Endothelial cell of umbilical vein (primary cell): ENCODE results near the gene CASD1. TPM values are rescaled to one million over a fixed set of nuclear protein-coding genes. Genes with fewer than 3 reads are reported as not detected.

Source experiments
- Bru-seq: library from RNA; stranded (reverse); fragments of 400-500 nt; gene quantifications from one replicate; lab custom pipeline; 2021; lab: Mats Ljungman, UMichigan
- BruChase-seq, 2 experiments: library from RNA; stranded (reverse); fragments of 400-500 nt; gene quantifications; one replicate each; lab custom pipeline; 2021; lab: Mats Ljungman, UMichigan
- BruUV-seq: library from RNA; stranded (reverse); fragments of 400-500 nt; replicated peaks from 2 replicates; lab custom pipeline; 2021; lab: Mats Ljungman, UMichigan
- CTCF ChIA-PET: fragments of 300-600, 350-600 bp; sonication (Branson Sonifier 250); formaldehyde crosslinking; loops from one replicate; lab custom pipeline; 2021; ENCODE audit warnings: antibody characterized with exemption, inconsistent platforms; lab: Charles Lee
- POLR2A ChIA-PET: fragments of 300-600, 350-600 bp; sonication (Branson Sonifier 250); formaldehyde crosslinking; loops from one replicate; lab custom pipeline; 2021; ENCODE audit warnings: antibody characterized with exemption, inconsistent platforms; lab: Charles Lee
- DNase-seq: peaks from one replicate; pipeline ENCODE4 v3.0.0-alpha.2; 2011; ENCODE audit warnings: low read depth, low spot score
- FAIRE-seq: peaks from 2 replicates; lab custom pipeline; 2011; peaks lifted over from hg19 to GRCh38; lab: Jason Lieb, UNC
- H2AFZ ChIP-seq: 2 replicates; pipeline ENCODE4 v1.6.0; 2012; ENCODE audit warnings: low read depth, low read length, control low read depth, inconsistent platforms
- H3K27ac ChIP-seq: 2 replicates; pipeline ENCODE4 v1.5.1; 2011; ENCODE audit warnings: low read depth, mild to moderate bottlenecking, control low read depth, low read length, moderate library complexity; ENCODE audit not compliant: insufficient read depth
- H3K27me3 ChIP-seq, 2 experiments: 2 replicates each; pipeline versions ENCODE4 v1.6.0 to v1.6.1; 2011; ENCODE audit warnings: low read length in 2 of 2, mixed read lengths in 1 of 2; ENCODE audit not compliant: control insufficient read depth in 2 of 2, insufficient read depth in 2 of 2
- H3K36me3 ChIP-seq, 2 experiments: 2 replicates in 1 of 2; 3 replicates in 1 of 2; pipeline ENCODE4 v1.5.1; 2011; ENCODE audit warnings: low read length in 2 of 2, mild to moderate bottlenecking in 1 of 2, moderate library complexity in 1 of 2; ENCODE audit not compliant: control insufficient read depth in 2 of 2, insufficient read depth in 2 of 2; ENCODE audit errors: extremely low read depth in 1 of 2
- H3K4me1 ChIP-seq: 3 replicates; pipeline ENCODE4 v1.5.1; 2011; ENCODE audit warnings: mild to moderate bottlenecking, low read length; ENCODE audit not compliant: control insufficient read depth, insufficient read depth; ENCODE audit errors: extremely low read depth
- H3K4me2 ChIP-seq: 2 replicates; pipeline ENCODE4 v1.6.1; 2011; ENCODE audit warnings: low read length, control low read depth, mixed read lengths; ENCODE audit not compliant: insufficient read depth
- H3K4me3 ChIP-seq, 3 experiments: fragments of 200-600 bp in 1 of 3; sonication (generic), shearing (Covaris generic) in 1 of 3; replicated peaks in 1 of 3; 2 replicates each; pipeline ENCODE4 v1.5.1; 2011 to 2016; ENCODE audit warnings: control low read depth in 3 of 3, low read length in 3 of 3, mild to moderate bottlenecking in 2 of 3, inconsistent platforms in 1 of 3, low read depth in 1 of 3, moderate library complexity in 1 of 3; ENCODE audit not compliant: insufficient read depth in 1 of 3
- H3K79me2 ChIP-seq: 2 replicates; pipeline ENCODE4 v1.6.0; 2012; ENCODE audit warnings: low read length, inconsistent platforms; ENCODE audit not compliant: control insufficient read depth, insufficient read depth
- H3K9ac ChIP-seq: replicated peaks from 2 replicates; pipeline ENCODE3; 2011; ENCODE audit warnings: low read length, control low read depth; ENCODE audit not compliant: insufficient read depth; ENCODE audit errors: extremely low read depth
- H3K9me1 ChIP-seq: replicated peaks from 3 replicates; pipeline ENCODE4 v1.6.0; 2011; ENCODE audit warnings: mild to moderate bottlenecking, low read length; ENCODE audit not compliant: control insufficient read depth, insufficient read depth; ENCODE audit errors: extremely low read depth
- H3K9me3 ChIP-seq: replicated peaks from 2 replicates; pipeline ENCODE4 v1.5.1; 2012; ENCODE audit warnings: low read length, inconsistent platforms; ENCODE audit not compliant: control insufficient read depth, insufficient read depth
- H4K20me1 ChIP-seq: replicated peaks from 2 replicates; pipeline ENCODE3; 2011; ENCODE audit warnings: mild to moderate bottlenecking, low read length; ENCODE audit not compliant: control insufficient read depth, insufficient read depth; ENCODE audit errors: extremely low read depth
- CTCF ChIP-seq, 2 donors: IDR thresholded peaks; 1 replicate in 1 of 2; 2 replicates in 1 of 2; pipeline ENCODE4 v1.5.1; 2011; ENCODE audit warnings: low read length in 2 of 2, mild to moderate bottlenecking in 2 of 2, moderate library complexity in 2 of 2, control low read depth in 1 of 2, inconsistent platforms in 1 of 2, low read depth in 1 of 2; ENCODE audit not compliant: insufficient read depth in 1 of 2; ENCODE audit errors: extremely low read depth in 1 of 2
- EZH2 ChIP-seq: IDR thresholded peaks from 2 replicates; pipeline ENCODE4 v1.6.1; 2012; ENCODE audit warnings: borderline replicate concordance, low read depth, mild to moderate bottlenecking, moderate library complexity, low read length, inconsistent platforms; ENCODE audit not compliant: severe bottlenecking
- FOS ChIP-seq: IDR thresholded peaks from 2 replicates; pipeline ENCODE4 v1.6.1; 2011; ENCODE audit warnings: mild to moderate bottlenecking, low read length, moderate library complexity, borderline replicate concordance; ENCODE audit not compliant: insufficient read depth
- GATA2 ChIP-seq: IDR thresholded peaks from 2 replicates; pipeline ENCODE4 v1.7.0; 2011; ENCODE audit warnings: low read depth, mild to moderate bottlenecking, moderate library complexity, mixed read lengths, low read length; ENCODE audit not compliant: insufficient read length, insufficient read depth
- JUN ChIP-seq: IDR thresholded peaks from 2 replicates; pipeline ENCODE4 v1.6.1; 2011; ENCODE audit warnings: borderline replicate concordance, low read depth; ENCODE audit not compliant: insufficient read length, insufficient read depth
- MYC ChIP-seq: IDR thresholded peaks from one replicate; pipeline ENCODE4 v1.6.1; 2011; ENCODE audit warnings: mild to moderate bottlenecking, low read depth, low read length
- POLR2A ChIP-seq: IDR thresholded peaks from 2 replicates; pipeline ENCODE4 v1.6.1; 2012; ENCODE audit warnings: low read depth, mild to moderate bottlenecking, control low read depth, low read length
- POLR2AphosphoS5 ChIP-seq: IDR thresholded peaks from 2 replicates; pipeline ENCODE4 v1.6.1; 2012; ENCODE audit warnings: low read depth, mild to moderate bottlenecking, control low read depth, low read length, moderate library complexity; ENCODE audit not compliant: insufficient read depth
- dilution Hi-C: fragments of 300-500 bp; cut with MboI; formaldehyde crosslinking; loops from one replicate; pipeline ENCODE4 v1.15.0; 2019; ENCODE audit warnings: low sequenced_read_pairs; ENCODE audit not compliant: extremely low pct_ligation_motif_present
- intact Hi-C: fragments of 100-400 bp; cut with micrococcal nuclease; formaldehyde crosslinking; loops from one replicate; pipeline ENCODE4 v1.10.0; 2022
- long read RNA-seq: library from polyadenylated mRNA; stranded (forward); transcript quantifications from one replicate; pipeline ENCODE4 v2.0.0, GENCODE V29; 2021
- polyA minus RNA-seq, 3 experiments: library from RNA; depleted of rRNA, polyadenylated mRNA; stranded (reverse); fragments of >200 nt; gene quantifications; 1 replicate in 1 of 3; 2 replicates in 2 of 3; pipeline ENCODE4 v1.2.3, GENCODE V29; 2011
- polyA plus RNA-seq, 4 experiments: library from polyadenylated mRNA; depleted of rRNA in 3 of 4; stranded (reverse) in 3 of 4; unstranded in 1 of 4; fragments of >200 nt; gene quantifications; 2 replicates each; pipeline versions ENCODE4 v1.2.1 to v1.2.3, GENCODE V29; 2011 to 2012; ENCODE audit warnings: missing spikeins in 1 of 4
- total RNA-seq: library from RNA; stranded (reverse); gene quantifications from 2 replicates; pipeline ENCODE4 v1.2.3, GENCODE V29; 2021
- TF ChIP-seq, protein P1 (sequence below): IDR thresholded peaks from 2 replicates; pipeline ENCODE4 v1.6.1; 2011; ENCODE audit not compliant: insufficient read depth, insufficient read length

Gene CASD1
- total RNA-seq (14.0 and 16.0 TPM in 2 replicates), polyA plus RNA-seq (6.1 and 8.6 TPM in 2 replicates), polyA minus RNA-seq (13.6 and 15.2 TPM in 2 replicates), Bru-seq, nascent RNA (percentile 77 among the genes with signal in this experiment), BruChase-seq, experiment 1, labeled RNA remaining after a 6-hour chase (percentile 77 among the genes with signal in this experiment), BruChase-seq, experiment 2, labeled RNA remaining after a 2-hour chase (percentile 92 among the genes with signal in this experiment)
- polyA plus RNA-seq (2011; cell fraction: cytosol; rRNA removed): 5.6 and 5.7 TPM in 2 replicates
- polyA plus RNA-seq (2011; cell fraction: nucleus; rRNA removed): 17.7 and 28.5 TPM in 2 replicates
- 6.1 and 8.3 TPM in 2 replicates for polyA plus RNA-seq (2012)
- polyA minus RNA-seq (2011; cell fraction: cytosol; rRNA and poly(A)+ RNA removed): 2.5 TPM
- polyA minus RNA-seq (2011; cell fraction: nucleus; rRNA and poly(A)+ RNA removed): 29.2 and 41.9 TPM in 2 replicates
- long read RNA-seq, transcript CASD1-201 (18 exons, 3,942 nt): major isoform, 10 of 22 reads
- long read RNA-seq, partial matches to known transcripts: 1 of 22 reads
- long read RNA-seq, other reads (novel, unspliced or antisense): 11 of 22 reads

GRCh38 chr7:94509264-94509886 lies at the start of gene CASD1:
Gene CASD1, plus strand, starts transcription at chr7:94509809. Its CDS starts 276 bp downstream, at chr7:94510085.
- FAIRE-seq: no peak
- Histone ChIP-seq H3K4me3 (peak within 1 kb of the TSS; percentile 59 to 80 (median 60)), H3K27me3 (no peaks in the 10 kb centered on the region), H3K4me2 (peak within 1 kb of the TSS; percentile 59), H3K36me3 (no peaks in the 10 kb centered on the region), H3K9me1 (no peaks in the 10 kb centered on the region), H4K20me1 (no peaks in the 10 kb centered on the region), H3K9me3 (no peaks in the 10 kb centered on the region), H2AFZ (peak within 1 kb of the TSS; percentile 99), H3K79me2 (no peaks in the 10 kb centered on the region), H3K27ac (peak within 1 kb of the TSS; percentile 65), H3K9ac (peak within 1 kb of the TSS; percentile 85), H3K4me1 (peaks cover 20% of the 10 kb centered on the region)
- TSS peak; percentile 64 for BruUV-seq
- ChIA-PET POLR2A (no interaction called here), CTCF (interaction anchor here (1.0 kb wide), 1 partner anchor 60 kb away, joined by 3 read pairs; no protein-coding TSS in a partner anchor)
- dilution Hi-C loops: no loop called here
- peak; percentile 31 for DNase-seq
- intact Hi-C loops: no loop called here
- TF ChIP-seq POLR2A: no peak
- TF ChIP-seq JUN: no peak
- no peak for TF ChIP-seq CTCF (IDR thresholded peaks at IDR 0.05; ENCODE audit: extremely low read depth in 1 of 2, insufficient read depth in 1 of 2, low read depth in 1 of 2, low read length in 2 of 2)
- no peak for TF ChIP-seq MYC
- TF ChIP-seq, protein P1, sequence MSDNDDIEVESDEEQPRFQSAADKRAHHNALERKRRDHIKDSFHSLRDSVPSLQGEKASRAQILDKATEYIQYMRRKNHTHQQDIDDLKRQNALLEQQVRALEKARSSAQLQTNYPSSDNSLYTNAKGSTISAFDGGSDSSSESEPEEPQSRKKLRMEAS: no peak
- TF ChIP-seq EZH2: no peak
- no peak for TF ChIP-seq POLR2AphosphoS5
- no peak for TF ChIP-seq FOS
- no peak for TF ChIP-seq GATA2
